Mammary microvascular endothelial cell (primary cell): ENCODE results near the gene PAH. TPM values are rescaled to one million over a fixed set of nuclear protein-coding genes. Genes with fewer than 3 reads are reported as not detected.

Experiments used
- total RNA-seq: library from RNA; depleted of rRNA; stranded (reverse); fragments of >200 nt; gene quantifications from 2 replicates; pipeline ENCODE4 v1.2.3, GENCODE V29; 2015

The PAH gene
- not detected in 2 replicates for total RNA-seq

DNA sequence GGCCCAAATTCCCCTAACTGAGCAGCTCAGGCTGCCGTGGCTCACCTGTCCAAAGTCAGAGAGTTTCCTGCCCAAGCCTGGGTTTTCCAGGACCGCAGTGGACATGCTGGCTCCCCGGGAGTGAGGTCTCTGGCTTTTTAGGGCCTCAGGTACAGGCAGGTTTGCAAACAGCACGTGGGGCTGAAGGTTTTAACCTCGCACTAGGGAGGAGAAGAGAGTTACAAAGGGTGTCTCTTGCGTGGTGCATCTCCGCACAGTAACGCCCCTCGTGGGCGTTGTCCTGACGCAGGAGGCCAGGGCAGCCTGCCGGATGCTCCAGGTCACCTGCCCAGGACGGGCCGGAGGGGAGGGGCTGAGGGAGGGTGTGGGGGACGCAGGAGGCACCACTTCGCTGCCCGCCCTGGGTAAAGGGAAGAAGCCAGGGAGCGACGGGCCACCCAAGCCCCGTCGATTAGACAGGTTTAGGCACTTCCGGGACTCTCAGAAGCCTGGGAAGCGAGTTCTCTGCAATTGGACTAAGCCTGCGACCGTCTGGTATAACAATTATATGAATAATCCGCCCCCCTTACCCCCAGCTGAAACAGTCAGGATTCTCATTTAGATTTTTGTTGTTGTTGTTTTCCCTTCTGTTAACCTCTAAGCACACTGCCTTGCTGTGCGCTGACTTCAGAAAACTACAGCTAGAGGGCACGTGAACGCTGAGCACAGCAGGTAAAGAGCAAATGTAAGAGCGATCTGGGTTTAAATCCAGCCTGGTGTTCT, at the start of gene PAH:
PAH (minus strand) TSS at position 219 of the 762 bp plus-strand sequence; CDS start at position 105, 114 bp downstream.

DNA sequence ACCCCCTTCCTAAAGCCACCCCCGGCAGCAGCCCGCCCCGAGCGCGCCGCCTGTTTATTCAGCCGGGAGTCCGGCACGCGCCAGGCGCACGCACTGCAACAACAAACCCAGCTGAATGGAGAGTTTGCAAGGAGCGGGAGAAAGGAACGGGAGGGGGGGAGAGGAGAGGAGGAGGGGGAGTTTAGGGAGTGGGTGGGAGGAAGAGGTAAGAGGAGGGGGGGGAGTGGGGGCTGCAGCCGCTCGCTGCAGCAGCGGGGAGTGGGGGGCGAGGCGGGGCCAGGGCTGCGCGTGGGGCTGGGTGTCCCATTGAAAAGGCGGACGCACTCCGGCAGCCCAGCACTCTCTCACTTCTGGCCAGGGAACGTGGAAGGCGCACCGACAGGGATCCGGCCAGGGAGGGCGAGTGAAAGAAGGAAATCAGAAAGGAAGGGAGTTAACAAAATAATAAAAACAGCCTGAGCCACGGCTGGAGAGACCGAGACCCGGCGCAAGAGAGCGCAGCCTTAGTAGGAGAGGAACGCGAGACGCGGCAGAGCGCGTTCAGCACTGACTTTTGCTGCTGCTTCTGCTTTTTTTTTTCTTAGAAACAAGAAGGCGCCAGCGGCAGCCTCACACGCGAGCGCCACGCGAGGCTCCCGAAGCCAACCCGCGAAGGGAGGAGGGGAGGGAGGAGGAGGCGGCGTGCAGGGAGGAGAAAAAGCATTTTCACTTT, 40.5 kb upstream of the PAH start, which contains the start of gene ASCL1:
ASCL1 (plus strand) TSS at position 336 of the 712 bp plus-strand sequence. CDS start 571 bp downstream, outside the sequence.

Other genes starting within 250 kb of the PAH start
- not detected in 2 replicates for gene ASCL1, start 40.4 kb upstream of the PAH start, total RNA-seq